Measurements from ENCODE around the gene SNRNP70.

- no peak for TF ChIP-seq CTCF (IDR thresholded peaks at IDR 0.05; ENCODE audit: low read depth, low read length)
- TF ChIP-seq EZH2phosphoT487 (IDR thresholded peaks at IDR 0.05; ENCODE audit: low read depth) = no peak
Measured at GRCh38 chr19:49091391-49092038, 6.3 kb downstream of the SNRNP70 start.
